ENCODE data around the gene STIL. TPM values are rescaled to one million over a fixed set of nuclear protein-coding genes. Genes with fewer than 3 reads are reported as not detected.

STIL gene
- total and polyA plus RNA-seq, 2 of the 13 experiments (the other 11 are each of a cell fraction or from before 2014, with no cell fraction given): 13.7 to 18.6 TPM

DNA sequence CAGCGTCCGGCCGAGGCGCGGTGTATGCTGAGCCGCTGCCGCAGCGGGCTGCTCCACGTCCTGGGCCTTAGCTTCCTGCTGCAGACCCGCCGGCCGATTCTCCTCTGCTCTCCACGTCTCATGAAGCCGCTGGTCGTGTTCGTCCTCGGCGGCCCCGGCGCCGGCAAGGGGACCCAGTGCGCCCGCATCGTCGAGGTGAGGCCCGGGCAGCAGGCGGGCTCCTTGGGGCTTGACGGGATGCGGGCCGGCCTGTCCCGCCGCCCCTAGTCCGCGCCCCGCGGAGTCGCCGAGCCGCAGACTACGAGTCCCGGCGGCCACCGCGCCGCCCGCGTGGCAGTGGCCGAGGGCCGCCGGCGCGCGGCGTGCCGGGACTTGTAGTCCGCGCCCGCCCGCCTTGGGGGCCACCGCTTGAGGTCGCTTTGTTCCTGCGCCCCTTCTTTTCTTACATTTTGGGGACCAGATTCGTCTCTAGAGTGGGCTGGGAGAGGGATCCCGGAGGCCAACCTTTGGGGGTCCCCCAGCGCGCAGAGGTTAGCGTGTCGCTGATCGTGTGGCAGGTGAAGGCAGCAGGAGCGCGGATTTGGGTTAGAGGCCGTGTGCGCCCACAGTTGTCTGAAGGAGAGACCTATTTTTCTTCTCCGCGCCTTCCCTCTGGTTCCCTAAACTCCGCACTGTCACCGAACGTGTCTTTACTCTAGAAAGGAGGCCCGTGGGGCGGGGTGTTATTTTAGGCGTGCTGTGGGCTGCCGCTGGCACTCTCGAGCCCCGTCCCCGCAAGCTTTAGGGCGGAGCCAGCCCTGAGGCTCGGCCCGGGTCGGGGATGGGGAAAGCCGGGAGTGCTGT, 20.2 kb upstream of the STIL start (continued):
- TF ChIP-seq HMG20A (CRISPR knock-in tag; IDR thresholded peaks at IDR 0.05; ENCODE audit: borderline replicate concordance) (no peak), ZFP90 (CRISPR knock-in tag; IDR thresholded peaks at IDR 0.05; ENCODE audit: borderline replicate concordance) (peak; percentile 96), ZFP36L2 (CRISPR knock-in tag; IDR thresholded peaks at IDR 0.05) (no peak), ATF7-NPFF (CRISPR knock-in tag; IDR thresholded peaks at IDR 0.05; ENCODE audit: low read depth) (peak; percentile 20; the same call in 1 of the 2 replicates), ZNF619 (CRISPR knock-in tag; IDR thresholded peaks at IDR 0.05) (no peak), GATAD2A (CRISPR knock-in tag; IDR thresholded peaks at IDR 0.05) (peak; percentile 66), LBX2 (CRISPR knock-in tag; IDR thresholded peaks at IDR 0.05; ENCODE audit: borderline replicate concordance) (no peak), JUND (CRISPR knock-in tag; IDR thresholded peaks at IDR 0.05) (no peak), ZNF547 (CRISPR knock-in tag; IDR thresholded peaks at IDR 0.05) (no peak; the same call in 1 of the 2 replicates), ZNF460 (CRISPR knock-in tag; IDR thresholded peaks at IDR 0.05; ENCODE audit: borderline replicate concordance) (no peak), ZGPAT (CRISPR knock-in tag; IDR thresholded peaks at IDR 0.05) (peak; percentile 65), GMEB1 (CRISPR knock-in tag; IDR thresholded peaks at IDR 0.05; ENCODE audit: borderline replicate concordance) (no peak), IKZF1 (IDR thresholded peaks at IDR 0.05) (no peak), ZNF562 (CRISPR knock-in tag; IDR thresholded peaks at IDR 0.05; ENCODE audit: borderline replicate concordance) (no peak), CHD2 (IDR thresholded peaks at IDR 0.05; ENCODE audit: low read depth, low read length) (no peak), ZNF281 (CRISPR knock-in tag; IDR thresholded peaks at IDR 0.05; ENCODE audit: borderline replicate concordance) (no peak)

All from HepG2 (cell line).